ENCODE results near the gene RMDN3. TPM values are rescaled to one million over a fixed set of nuclear protein-coding genes. Genes with fewer than 3 reads are reported as not detected.

The RMDN3 gene
- total and polyA plus RNA-seq, 9 of the 15 experiments (the other 6 are each of a cell fraction or from before 2014, with no cell fraction given), result 8.1 to 38.2 (median 25.9) TPM

- TF ChIP-seq TSHZ1 (CRISPR knock-in tag; IDR thresholded peaks at IDR 0.05) (no peak), CREB3L1 (IDR thresholded peaks at IDR 0.05; ENCODE audit: borderline replicate concordance, low read depth) (peak; percentile 61), ZNF511 (CRISPR knock-in tag; IDR thresholded peaks at IDR 0.05) (no peak), ESRRA (IDR thresholded peaks at IDR 0.05; ENCODE audit: borderline replicate concordance, low read depth) (peak; percentile 73; the same call in 1 of the 2 replicates), PTRF (tag; IDR thresholded peaks at IDR 0.05) (no peak), KLF13 (tag; IDR thresholded peaks at IDR 0.05; ENCODE audit: borderline replicate concordance, low read depth) (peak; percentile 87), TRIM24 (IDR thresholded peaks at IDR 0.05) (no peak), E2F3 (CRISPR knock-in tag; IDR thresholded peaks at IDR 0.05) (0 out of 2 replicates have a peak, but pooled peaks have one; percentile 9), ZBTB40 (IDR thresholded peaks at IDR 0.05) (no peak), ZBTB40 (CRISPR knock-in tag; IDR thresholded peaks at IDR 0.05) (0 out of 2 replicates have a peak, but pooled peaks have one; percentile 23), PHF8 (IDR thresholded peaks at IDR 0.05; ENCODE audit: borderline replicate concordance, low read length) (peak; percentile 71; the same call in 1 of the 2 replicates)
These were observed 9.0 kb upstream of the RMDN3 start, which contains the start of gene GCHFR (continued) for GRCh38 chr15:40763801-40764628.

All from K562 (cell line).